NCI-H2081 (cell line): ENCODE data around the gene HIVEP1.

Experiments
- DNase-seq, 2 experiments: peaks; one replicate each; lab custom pipeline; 2025; lab: John Stamatoyannopoulos, UW

HIVEP1 gene

DNA sequence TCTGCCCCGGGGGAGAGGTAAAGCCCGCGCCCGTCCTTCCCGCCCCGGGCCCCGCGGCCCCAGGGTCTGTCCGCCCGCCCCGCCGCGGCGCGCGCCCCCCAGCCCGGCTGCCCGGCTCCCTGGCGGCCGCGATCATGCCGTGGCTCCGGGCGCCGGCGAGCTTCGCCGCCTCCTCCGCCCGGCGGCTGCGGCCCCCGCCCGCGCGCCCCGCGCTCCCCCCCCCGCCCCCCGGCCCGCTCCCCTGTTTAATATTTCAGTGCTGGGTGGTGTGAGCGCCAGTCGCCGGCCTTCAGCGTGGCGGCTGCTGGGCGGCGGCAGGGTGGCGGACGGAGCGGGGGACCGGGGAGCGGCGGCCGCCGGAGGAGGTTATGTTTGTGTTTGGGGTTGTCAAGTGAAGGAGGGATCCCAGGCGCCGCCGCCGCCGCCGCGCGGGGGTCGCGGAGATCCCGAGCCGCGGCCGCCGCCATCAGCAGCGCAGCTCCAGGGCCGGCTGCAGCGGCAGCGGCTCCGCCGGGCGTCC is at the start of gene HIVEP1:
TSS of gene HIVEP1 (plus strand) at position 275 of the 520 bp plus-strand sequence. CDS start 3,317 bp downstream, outside the sequence.
- peak in 1 of 2 experiments; percentile 31 for DNase-seq

GRCh38 chr6:11963756-11964500 is 48.2 kb upstream of the HIVEP1 start:
- no peak for DNase-seq

DNA sequence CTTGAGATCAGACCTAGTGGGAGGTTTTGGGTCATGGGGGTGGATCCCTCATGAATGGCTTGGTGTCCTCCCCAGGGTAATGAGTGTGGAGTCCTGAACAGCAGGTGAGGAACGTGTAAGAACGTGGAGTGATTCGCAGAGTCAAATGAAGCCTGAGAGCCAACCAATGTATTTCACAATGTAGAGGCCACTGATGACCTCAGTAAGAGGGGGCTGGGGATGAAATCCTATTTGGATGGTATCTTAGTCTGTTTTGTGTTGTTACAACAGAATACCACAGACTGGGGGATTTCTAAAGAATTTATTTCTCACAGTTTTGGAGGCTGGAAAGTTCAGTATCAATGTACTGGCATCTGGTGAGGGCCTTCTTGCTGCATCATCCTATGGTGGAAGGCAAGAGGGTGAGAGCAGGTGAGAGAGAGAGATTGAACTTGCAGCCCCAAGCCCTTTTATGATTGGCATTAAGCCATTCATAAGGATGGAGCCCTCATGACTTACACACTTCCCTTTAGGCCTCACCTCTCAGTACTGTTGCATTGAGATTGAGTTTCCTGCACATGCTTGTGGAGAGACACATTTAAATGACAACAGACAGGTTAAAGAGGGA is 47.3 kb upstream of the HIVEP1 start:
- no peak for DNase-seq

GRCh38 chr6:11965499-11965898 is 46.6 kb upstream of the HIVEP1 start:
- no peak for DNase-seq

GRCh38 chr6:11968241-11968806 is 43.8 kb upstream of the HIVEP1 start:
- DNase-seq: no peak

DNA sequence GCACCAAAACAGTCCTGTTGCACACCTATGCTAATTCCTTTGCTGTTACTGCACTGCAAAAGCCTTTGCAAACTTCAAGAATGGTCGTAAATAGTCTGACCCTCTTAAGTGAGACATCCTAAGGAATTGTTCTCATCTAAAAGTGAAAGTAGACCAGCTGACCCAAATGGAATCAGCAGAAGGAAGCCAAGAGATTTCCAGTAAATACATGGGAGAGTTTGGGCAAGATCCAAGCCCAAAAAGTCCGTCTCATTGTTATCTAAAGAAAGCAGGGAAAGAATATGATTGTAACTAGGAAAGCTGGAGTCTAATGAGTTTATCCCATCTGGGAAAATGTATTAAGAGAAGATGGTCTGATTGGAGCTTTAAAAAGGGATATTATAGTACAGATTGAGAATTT is 43.0 kb upstream of the HIVEP1 start:
- no peak for DNase-seq

GRCh38 chr6:11970114-11970513 is 42.0 kb upstream of the HIVEP1 start:
- no peak for DNase-seq

GRCh38 chr6:11971154-11971553 is 41.0 kb upstream of the HIVEP1 start:
- DNase-seq: no peak

DNA sequence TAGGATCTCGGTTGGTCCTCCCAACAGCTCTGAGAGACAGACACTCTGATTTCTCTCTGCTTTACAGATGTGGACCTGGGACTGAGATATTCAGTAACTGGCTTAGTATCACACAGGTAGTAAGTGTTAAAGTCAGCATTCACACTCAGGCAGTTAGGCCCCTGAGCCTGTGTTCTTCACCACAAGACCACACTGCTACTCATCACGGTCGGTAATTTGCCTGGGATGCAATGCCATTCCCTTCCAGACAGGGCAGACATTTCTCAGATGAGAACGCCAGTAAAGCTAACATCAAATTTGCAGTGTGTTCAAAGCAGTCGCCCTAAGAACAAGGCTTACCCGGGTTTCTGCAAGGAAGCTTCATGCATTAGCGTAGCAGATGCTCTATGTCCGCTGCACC is 39.8 kb upstream of the HIVEP1 start:
- DNase-seq: no peak

GRCh38 chr6:11972806-11973205 is 39.3 kb upstream of the HIVEP1 start:
- no peak for DNase-seq

DNA sequence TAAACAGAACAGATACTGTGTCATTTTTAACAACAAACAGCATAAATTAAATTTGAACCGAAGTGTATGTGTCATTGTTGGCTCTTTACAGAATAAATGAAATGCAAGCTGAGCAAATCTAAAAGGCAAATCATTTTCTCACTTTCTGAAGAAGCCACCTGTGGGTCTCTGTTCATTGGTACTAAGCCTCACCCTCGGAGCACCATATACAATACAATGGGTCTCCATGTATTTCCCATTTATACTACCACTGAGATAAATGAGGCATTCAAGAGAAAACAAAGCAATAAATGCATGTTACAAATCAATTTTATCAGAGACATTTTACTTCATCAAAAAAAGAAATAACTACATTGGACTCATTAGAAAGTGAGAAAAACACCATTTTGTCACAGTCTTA is 38.9 kb upstream of the HIVEP1 start:
- DNase-seq: no peak

- DNase-seq: no peak
Observed at GRCh38 chr6:11974089-11974488, 38.0 kb upstream of the HIVEP1 start.

DNA sequence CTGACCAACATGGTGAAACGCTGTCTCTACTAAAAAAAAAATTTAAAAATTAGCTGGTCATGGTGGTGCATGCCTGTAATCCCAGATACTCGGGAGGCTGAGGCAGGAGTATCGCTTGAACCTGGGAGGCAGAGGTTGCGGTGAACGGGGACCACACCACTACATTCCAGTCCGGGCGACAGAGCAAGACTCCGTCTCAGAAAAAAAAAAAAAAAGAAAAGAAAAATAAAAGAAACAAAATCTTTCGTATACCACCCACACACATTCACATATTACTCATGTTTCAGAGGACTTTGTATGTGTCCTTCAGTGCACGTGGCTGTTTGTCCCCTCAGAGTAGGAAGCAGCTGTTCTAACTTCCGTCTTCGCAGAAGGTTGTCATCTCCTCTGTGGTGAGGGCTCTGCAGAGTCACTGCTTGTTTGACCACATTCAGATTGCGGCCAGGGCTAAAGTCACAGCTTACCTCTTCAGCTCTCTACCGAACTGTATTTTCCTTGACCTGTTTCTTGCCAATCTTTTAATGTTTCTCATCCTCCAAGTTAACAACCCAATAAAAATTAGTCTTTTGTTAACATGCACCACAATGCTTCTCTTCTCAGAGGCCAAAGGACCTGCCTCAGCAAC is 36.6 kb upstream of the HIVEP1 start:
- DNase-seq: no peak

DNA sequence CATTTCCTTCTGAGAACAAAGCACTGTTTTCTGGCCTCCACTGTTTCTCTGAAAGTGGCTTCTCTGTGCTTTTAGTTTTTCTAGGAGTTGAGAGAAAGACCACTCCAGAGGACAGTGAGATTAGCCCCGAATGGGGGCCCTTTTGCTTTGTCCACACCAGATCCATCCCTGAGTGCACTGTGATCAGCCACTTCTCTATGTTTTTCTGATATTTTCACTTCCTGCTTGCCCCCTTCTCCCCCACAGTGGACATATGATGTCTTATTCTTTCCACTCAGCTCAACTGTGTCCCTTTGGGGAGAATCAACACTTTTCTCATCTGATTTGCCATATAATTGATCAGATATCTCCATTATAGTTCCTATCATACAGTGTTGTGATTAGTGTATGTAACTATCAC is 35.6 kb upstream of the HIVEP1 start:
- DNase-seq: no peak

GRCh38 chr6:11977193-11977592 is 34.9 kb upstream of the HIVEP1 start:
- DNase-seq: no peak

DNA sequence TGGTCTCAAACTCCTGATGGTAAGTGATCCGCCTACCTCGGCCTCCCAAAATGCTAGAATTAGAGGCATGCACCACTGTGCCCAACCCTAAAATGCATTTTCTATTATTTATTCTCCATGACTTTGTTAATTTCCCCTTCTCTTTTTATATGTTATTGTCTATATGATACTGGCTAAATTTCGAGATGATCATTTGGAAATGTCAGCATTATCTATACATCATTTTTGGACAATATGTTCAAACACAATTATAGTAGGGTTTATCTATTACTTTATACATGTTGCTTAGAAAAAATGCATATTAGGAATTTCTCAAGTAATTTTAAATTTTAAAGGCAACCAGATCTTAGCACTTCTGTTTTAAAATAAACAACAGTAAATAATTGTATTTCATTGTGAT is 34.4 kb upstream of the HIVEP1 start:
- no peak for DNase-seq

DNA sequence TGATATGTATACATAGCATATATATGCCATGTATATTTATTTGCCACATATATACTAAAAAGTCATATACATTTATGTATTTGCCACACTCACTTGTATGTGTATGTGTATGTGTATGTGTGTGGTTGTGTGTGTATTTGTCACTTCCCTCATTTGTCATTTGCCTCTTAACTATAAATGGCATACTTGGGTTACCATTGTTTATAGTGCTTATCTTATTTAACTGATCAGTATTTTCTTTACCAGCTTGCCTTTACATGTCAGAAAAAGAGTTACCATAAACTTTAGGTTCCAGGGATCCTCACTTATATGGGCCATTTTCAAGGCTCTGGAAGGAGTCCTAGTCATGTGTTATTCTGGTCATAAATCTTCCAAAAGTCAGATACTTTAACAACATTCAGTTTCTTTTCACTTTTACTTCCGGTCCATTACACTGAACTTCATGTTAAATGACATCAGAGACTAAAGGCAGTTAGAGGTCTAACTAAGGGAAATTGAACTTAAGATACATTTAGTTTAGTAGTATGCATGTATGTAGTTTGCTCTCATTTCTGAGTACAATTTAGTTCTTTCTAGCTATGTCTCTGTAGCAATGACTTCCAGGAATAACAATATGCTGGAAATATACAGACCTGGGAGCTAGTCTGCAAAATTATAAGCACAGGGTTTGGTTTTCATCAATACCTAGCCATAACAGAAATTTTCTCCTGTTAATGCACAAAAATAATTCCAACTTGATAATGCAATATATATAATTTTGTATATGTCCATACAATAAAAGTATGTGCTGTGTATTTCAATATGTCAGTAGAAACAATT is 33.7 kb upstream of the HIVEP1 start:
- DNase-seq: no peak

DNA sequence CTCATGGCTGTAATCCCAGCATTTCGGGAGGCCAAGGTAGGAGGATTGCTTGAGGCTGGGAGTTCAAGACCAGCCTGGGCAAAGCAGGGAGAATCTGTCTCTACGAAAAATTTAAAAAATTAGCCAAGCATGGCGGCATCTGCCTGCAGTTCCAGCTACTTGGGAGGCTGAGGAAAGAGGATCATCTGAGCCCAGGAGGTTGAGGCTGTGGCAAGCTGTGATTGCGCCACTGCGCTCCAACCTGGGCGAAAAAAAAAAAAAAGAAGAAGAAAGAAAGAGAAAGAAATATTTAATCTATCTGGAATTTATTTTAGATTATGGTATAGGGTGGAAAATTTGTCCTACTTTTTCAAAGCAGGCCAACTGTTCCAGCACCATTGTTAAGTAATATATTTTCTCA is 32.2 kb upstream of the HIVEP1 start:
- no peak for DNase-seq

GRCh38 chr6:11983306-11983705 is 28.8 kb upstream of the HIVEP1 start:
- no peak for DNase-seq

DNA sequence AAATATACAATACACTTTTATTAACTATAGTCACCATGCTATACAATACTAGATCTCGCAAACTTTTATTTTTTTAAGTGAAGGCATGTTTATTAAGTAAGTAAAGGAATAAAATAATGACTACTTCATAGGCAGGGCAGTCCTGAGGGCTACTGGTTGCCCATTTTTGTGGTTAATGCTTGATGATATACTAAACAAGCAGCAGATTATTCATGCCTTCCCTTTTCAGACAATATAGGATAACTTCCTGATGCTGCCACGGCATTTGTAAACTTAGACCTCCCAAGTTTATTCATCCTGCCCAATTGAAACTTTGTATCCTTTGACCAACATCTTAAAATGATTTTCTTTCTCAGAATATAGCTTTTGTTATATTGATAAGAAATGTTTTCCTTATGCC is 24.7 kb upstream of the HIVEP1 start:
- no peak for DNase-seq

GRCh38 chr6:11989386-11989785 is 22.7 kb upstream of the HIVEP1 start:
- DNase-seq: no peak

GRCh38 chr6:11992086-11992485 is 20.0 kb upstream of the HIVEP1 start:
- DNase-seq: peak; percentile 22 to 77
